ENCODE data around the gene ASPN. TPM values are rescaled to one million over a fixed set of nuclear protein-coding genes. Genes with fewer than 3 reads are reported as not detected.

The ASPN gene
- total and polyA plus RNA-seq, 9 of the 15 experiments (the other 6 are each of a cell fraction or from before 2014, with no cell fraction given), result 0.03 to 0.07 TPM; not detected in 7

GRCh38 chr9:92527832-92528521 is 45.7 kb upstream of the ASPN start (continued):
- TF ChIP-seq MBD1 (CRISPR knock-in tag; IDR thresholded peaks at IDR 0.05) (no peak), SLC30A9 (CRISPR knock-in tag; IDR thresholded peaks at IDR 0.05) (no peak), ZNF175 (CRISPR knock-in tag; IDR thresholded peaks at IDR 0.05; ENCODE audit: low read depth) (no peak), HNRNPLL (IDR thresholded peaks at IDR 0.05; ENCODE audit: low read depth, low read length, poor library complexity, severe bottlenecking) (no peak), SREBF2 (CRISPR knock-in tag; IDR thresholded peaks at IDR 0.05) (no peak), CBFA2T3 (IDR thresholded peaks at IDR 0.05) (no peak), BCOR (IDR thresholded peaks at IDR 0.05) (no peak), FOXJ3 (CRISPR knock-in tag; IDR thresholded peaks at IDR 0.05) (no peak), EP400 (IDR thresholded peaks at IDR 0.05) (no peak)

- Histone ChIP-seq H3K27ac (ENCODE audit: extremely low read depth, low read depth, low read length) (no peak overlapping the region), H3K36me3 (ENCODE audit: control insufficient read depth, insufficient read depth, low read length) (no peaks in the 10 kb centered on the region), H3K79me2 (ENCODE audit: control insufficient read depth, insufficient read depth, low read length) (no peaks in the 10 kb centered on the region), H2AFZ (ENCODE audit: low read depth, low read length) (no peak overlapping the region), H3K9ac (ENCODE audit: insufficient read depth in 1 of 2, low read depth in 2 of 2, low read length in 2 of 2) (no peak overlapping the region), H3K9me1 (ENCODE audit: control insufficient read depth, insufficient read depth, low read length) (no peaks in the 10 kb centered on the region), H4K20me1 (replicated peaks; ENCODE audit: control insufficient read depth, insufficient read depth, low read length) (no peaks in the 10 kb centered on the region), H3K4me3 (no peak overlapping the region), H3K9me3 (replicated peaks; ENCODE audit: control insufficient read depth, insufficient read depth, low read depth, low read length) (no peaks in the 10 kb centered on the region), H3K27me3 (ENCODE audit: control insufficient read depth in 2 of 2, insufficient read depth in 2 of 2, low read length in 2 of 2) (no peaks in the 10 kb centered on the region), H3K4me1 (replicated peaks in 1 of 2; ENCODE audit: control insufficient read depth in 2 of 2, insufficient read depth in 2 of 2, low read length in 2 of 2) (peaks cover 3 to 17% of the 10 kb centered on the region in 2 experiments; a peak in 4 of 5 replicates), H3K4me2 (ENCODE audit: insufficient read depth, low read length) (no peak overlapping the region)
- ATAC-seq (no peak), DNase-seq (ENCODE audit: extremely low read depth in 1 of 4, low spot score in 3 of 4) (no peak), FAIRE-seq (no peak)
- ChIA-PET POLR2A (interaction anchor here (0.6 to 0.9 kb wide), 2 partner anchors 75 to 112 kb away, joined by 3 read pairs; no protein-coding TSS in a partner anchor), CTCF (ENCODE audit: low intra/inter-chr PET ratio) (interaction anchor here (0.7 kb wide), 1 partner anchor 36 kb away, joined by 4 read pairs; no protein-coding TSS in a partner anchor)
- in situ Hi-C loops (cut with MboI) (no loop called here), intact Hi-C loops (cut with micrococcal nuclease) (no loop called here)
- WGBS (ENCODE audit: insufficient coverage, low coverage, missing lambda C conversion rate), result 49% methylated on average over 2 of the region's 2 CpGs
- no TSS peak for BruUV-seq (replicated peaks)
- TF ChIP-seq RBFOX2 (IDR thresholded peaks at IDR 0.05; ENCODE audit: low read depth, low read length), result no peak
- TF ChIP-seq NCOA2 (IDR thresholded peaks at IDR 0.05; ENCODE audit: partially characterized antibody in 2 of 2), result no peak
- TF ChIP-seq HOXB6 (CRISPR knock-in tag; IDR thresholded peaks at IDR 0.05; ENCODE audit: borderline replicate concordance), result no peak
- TF ChIP-seq ZMIZ1 (IDR thresholded peaks at IDR 0.05; ENCODE audit: low read depth in 2 of 2, low read length in 2 of 2), result no peak
- TF ChIP-seq SIN3B (IDR thresholded peaks at IDR 0.05; ENCODE audit: low read depth), result no peak
- TF ChIP-seq TAF15 (IDR thresholded peaks at IDR 0.05; ENCODE audit: low read depth, low read length), result no peak
- no peak for TF ChIP-seq KDM4B (IDR thresholded peaks at IDR 0.05; ENCODE audit: borderline replicate concordance in 2 of 2, low read depth in 1 of 2)
- TF ChIP-seq MAFK (IDR thresholded peaks at IDR 0.05; ENCODE audit: low read length), result no peak
Observed at GRCh38 chr9:92527291-92527828, 45.1 kb upstream of the ASPN start.

Measured in K562 (cell line).